NB4 (cell line): ENCODE data around the gene NFATC2IP.
"Not testable (repeated sequence)": the region's sequence is repeated elsewhere in the genome, so short reads cannot be mapped to it uniquely, and the experiment has no call there.

Experiments used
- DNase-seq: peaks from one replicate; pipeline ENCODE4 v3.0.0; 2010; ENCODE audit warnings: low read depth
- H3K4me3 ChIP-seq: one replicate; pipeline ENCODE4 v1.5.1; 2011; ENCODE audit warnings: mild to moderate bottlenecking, low read depth, low read length, moderate library complexity
- MYC ChIP-seq: IDR thresholded peaks from 2 replicates; pipeline ENCODE4 v1.6.1; 2011; ENCODE audit warnings: low read depth, low read length
- POLR2A ChIP-seq: IDR thresholded peaks from 2 replicates; pipeline ENCODE4 v1.6.1; 2011; ENCODE audit warnings: mild to moderate bottlenecking; ENCODE audit not compliant: insufficient read length; ENCODE audit errors: extremely low read depth
- TF ChIP-seq, protein P1 (sequence below): IDR thresholded peaks from 2 replicates; pipeline ENCODE4 v1.6.1; 2011; ENCODE audit warnings: low read depth, low read length
- TF ChIP-seq, protein P2 (sequence below): IDR thresholded peaks from one replicate; pipeline ENCODE4 v1.5.1; 2012; ENCODE audit warnings: low read depth, low read length

The NFATC2IP gene

DNA sequence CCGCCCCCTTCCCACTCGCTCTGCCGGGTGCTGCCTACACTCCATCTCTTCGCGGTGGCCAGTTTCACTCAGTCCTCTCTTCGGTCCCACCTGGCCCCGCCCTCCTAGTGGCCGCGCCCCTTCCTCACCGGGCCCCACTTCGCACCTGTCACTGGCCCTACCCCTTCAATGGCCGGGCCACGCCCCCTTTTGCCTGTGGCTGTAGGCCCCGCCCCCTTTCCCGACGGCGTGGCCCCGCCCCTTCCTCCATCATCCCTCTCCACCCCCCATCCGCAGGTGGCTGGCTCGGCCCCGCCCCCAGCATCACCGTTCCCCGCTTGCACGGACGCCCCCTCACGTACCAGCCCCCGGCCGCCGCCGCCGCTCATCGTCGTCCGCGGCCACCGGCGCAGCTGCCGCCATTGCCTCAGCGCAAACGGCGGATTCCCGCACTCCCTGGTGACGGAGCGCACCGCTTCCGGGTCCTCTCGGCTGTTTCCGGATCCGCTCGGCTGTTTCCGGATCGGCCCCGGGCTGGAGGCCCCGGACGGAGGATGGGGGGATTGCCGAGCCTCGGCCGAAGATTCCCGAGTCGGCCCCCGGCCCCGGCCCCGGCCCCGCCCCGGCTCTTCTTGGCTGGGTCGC, 25.9 kb upstream of the NFATC2IP start, which contains the start of gene RABEP2:
Gene RABEP2 (minus strand): TSS at position 477 of the 624 bp plus-strand sequence. CDS start 75 bp downstream, at position 402.
- DNase-seq = peak; percentile 91
- H3K4me3 ChIP-seq = peak within 1 kb of the TSS; percentile 67
- TF ChIP-seq, protein P1, sequence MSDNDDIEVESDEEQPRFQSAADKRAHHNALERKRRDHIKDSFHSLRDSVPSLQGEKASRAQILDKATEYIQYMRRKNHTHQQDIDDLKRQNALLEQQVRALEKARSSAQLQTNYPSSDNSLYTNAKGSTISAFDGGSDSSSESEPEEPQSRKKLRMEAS = no peak
- TF ChIP-seq MYC (no peak), POLR2A (no peak)
- TF ChIP-seq, protein P2, sequence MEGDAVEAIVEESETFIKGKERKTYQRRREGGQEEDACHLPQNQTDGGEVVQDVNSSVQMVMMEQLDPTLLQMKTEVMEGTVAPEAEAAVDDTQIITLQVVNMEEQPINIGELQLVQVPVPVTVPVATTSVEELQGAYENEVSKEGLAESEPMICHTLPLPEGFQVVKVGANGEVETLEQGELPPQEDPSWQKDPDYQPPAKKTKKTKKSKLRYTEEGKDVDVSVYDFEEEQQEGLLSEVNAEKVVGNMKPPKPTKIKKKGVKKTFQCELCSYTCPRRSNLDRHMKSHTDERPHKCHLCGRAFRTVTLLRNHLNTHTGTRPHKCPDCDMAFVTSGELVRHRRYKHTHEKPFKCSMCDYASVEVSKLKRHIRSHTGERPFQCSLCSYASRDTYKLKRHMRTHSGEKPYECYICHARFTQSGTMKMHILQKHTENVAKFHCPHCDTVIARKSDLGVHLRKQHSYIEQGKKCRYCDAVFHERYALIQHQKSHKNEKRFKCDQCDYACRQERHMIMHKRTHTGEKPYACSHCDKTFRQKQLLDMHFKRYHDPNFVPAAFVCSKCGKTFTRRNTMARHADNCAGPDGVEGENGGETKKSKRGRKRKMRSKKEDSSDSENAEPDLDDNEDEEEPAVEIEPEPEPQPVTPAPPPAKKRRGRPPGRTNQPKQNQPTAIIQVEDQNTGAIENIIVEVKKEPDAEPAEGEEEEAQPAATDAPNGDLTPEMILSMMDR = no peak

DNA sequence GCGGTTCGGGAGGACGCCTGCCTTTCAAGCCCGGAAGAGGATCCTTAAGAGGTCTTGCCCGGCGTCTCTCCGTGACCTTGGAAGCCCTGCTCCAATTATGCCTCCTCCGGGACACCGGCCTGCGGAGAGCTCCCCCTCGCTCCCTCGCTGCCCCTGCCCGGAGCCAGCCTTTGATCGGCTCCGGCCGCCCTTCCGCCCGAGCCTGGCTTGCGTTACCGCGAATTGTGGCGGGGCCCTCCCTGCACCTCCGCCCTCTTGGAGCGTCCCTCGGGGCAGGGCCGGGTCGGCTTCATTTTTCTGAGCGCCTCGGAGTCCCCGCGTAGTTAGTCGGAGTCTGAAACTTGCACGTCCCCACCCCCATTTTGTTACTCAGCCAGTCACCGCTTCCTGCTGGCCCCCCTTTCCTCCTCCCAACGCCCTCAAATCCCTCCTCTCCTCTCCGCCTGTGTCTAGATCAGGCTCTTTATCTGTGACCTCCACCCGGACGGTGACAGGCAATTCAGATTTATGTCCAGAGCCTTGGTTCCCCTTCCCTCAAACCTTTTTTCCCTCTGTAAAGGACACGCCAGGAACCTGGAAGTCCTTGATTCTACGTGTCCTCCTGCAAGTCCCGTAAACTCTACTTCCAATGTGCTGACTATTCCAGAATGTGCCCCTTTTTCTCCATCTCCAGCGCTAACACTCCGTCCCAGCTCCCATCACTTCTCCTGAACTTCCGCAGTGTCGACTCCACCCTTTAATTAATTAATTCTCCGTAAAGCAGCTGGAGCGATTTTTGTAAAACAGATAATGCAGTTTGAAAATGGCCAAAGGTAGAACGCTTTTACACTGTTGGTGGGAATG, 25.1 kb upstream of the NFATC2IP start:
- peak overlapping the region; percentile 67 for H3K4me3 ChIP-seq
- DNase-seq = peak; percentile 94
- TF ChIP-seq, protein P2 = no peak
- TF ChIP-seq, protein P1 = peak; percentile 8; the same call in 1 of the 2 replicates
- peak; percentile 58 for TF ChIP-seq POLR2A
- peak; percentile 37 for TF ChIP-seq MYC

DNA sequence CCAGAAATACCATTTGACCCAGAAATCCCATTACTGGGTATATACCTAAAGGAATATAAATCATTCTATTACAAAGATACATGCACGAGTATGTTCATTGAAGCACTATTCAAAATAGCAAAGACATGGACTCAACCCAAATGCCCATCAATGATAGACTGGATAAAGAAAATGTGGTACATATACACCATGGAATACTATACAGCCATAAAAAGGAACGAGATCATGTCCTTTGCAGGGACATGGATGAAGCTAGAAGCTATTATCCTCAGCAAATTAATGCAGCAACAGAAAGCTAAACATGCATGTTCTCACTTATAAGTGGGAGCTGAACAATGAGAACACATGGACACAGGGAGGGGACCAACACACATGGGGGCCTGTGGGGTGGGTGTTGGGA, 24.5 kb upstream of the NFATC2IP start:
- H3K4me3 ChIP-seq = peak overlapping the region; percentile 67
- DNase-seq = not testable (repeated sequence)

DNA sequence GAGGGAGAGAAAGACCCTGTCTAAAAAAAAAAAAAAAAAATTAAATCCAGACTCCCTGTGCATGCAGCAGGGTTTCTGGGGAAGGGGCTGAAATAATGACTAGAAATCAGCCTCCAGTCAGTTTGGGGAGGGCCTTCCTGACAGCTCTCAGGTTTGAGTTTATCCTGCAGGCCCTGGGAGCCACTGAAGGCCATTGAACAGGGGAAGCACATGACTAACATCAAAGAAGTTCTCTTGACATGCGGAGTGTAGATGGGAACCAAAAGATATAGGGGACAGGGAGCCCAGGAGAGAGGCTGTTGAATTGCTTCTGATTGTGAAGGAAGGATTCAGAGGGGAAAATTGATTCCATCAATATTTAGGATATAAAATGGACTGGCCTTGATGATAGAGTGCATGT, 22.9 kb upstream of the NFATC2IP start:
- no peak for DNase-seq
- no peak overlapping the region for H3K4me3 ChIP-seq
- TF ChIP-seq MYC (no peak), POLR2A (no peak)
- TF ChIP-seq, protein P1 = no peak
- TF ChIP-seq, protein P2 = no peak

DNA sequence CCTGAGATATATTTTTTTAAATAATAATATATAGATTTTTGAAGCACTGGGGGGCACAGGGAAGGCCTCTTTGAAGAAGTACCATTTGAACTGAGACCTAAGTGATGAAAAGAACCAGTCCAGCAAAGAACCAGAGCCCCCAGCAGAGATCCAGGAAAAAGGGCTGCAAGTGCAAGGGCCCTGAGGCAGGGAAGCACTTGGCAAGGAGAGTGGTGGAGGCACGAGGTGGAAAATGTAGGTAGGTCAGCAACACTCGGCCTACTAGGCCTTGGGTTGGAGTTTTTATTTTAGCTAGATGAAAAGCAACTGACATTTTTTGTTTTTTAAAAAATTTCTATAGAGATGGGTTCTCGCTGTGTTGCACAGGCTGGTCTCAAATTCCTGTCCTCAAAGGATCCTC, 20.5 kb upstream of the NFATC2IP start:
- TF ChIP-seq, protein P2 = no peak
- no peak for TF ChIP-seq POLR2A
- TF ChIP-seq, protein P1 = no peak
- no peak for TF ChIP-seq MYC
- no peak overlapping the region for H3K4me3 ChIP-seq
- no peak for DNase-seq

DNA sequence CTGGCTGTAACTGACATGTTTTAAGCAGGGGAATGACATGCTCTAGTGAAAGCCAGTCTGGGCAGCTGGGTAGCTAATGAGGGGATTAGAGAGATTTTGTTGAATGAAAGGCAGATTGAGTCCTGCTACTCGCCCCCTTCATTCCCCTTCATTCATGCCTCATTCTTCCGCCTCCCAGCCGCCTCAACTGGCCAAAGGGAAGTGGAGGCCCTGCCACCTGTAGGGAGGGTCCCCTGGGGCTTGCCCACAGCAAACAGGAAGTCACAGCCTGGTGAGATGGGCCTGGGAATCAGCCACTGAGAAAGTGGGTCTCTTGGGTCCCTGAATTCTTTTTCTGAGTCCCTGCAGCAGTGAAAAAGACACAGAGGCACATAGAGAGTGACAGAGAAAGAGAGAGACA, 20.1 kb upstream of the NFATC2IP start:
- TF ChIP-seq POLR2A (peak; percentile 23), MYC (peak; percentile 74)
- TF ChIP-seq, protein P2 = no peak
- TF ChIP-seq, protein P1 = 0 out of 2 replicates have a peak, but pooled peaks have one; percentile 42
- peak; percentile 94 for DNase-seq
- H3K4me3 ChIP-seq = peak overlapping the region; percentile 6
